Measurements from ENCODE around the gene FBN1.

FBN1 gene

GRCh38 chr15:48645558-48646330 is at the start of gene FBN1:
FBN1 (minus strand) TSS chr15:48645709; CDS start chr15:48644769, 940 bp downstream.
- no peak for DNase-seq (ENCODE audit: low read depth in 2 of 2)

- no peak for DNase-seq (ENCODE audit: low read depth in 2 of 2)
These were observed 48.0 kb upstream of the FBN1 start for GRCh38 chr15:48693484-48693883.

GRCh38 chr15:48688493-48688892 is 43.0 kb upstream of the FBN1 start:
- DNase-seq (ENCODE audit: low read depth in 2 of 2): no peak

GRCh38 chr15:48683991-48684765 is 38.7 kb upstream of the FBN1 start:
- no peak for DNase-seq (ENCODE audit: low read depth in 2 of 2)

- DNase-seq (ENCODE audit: low read depth in 2 of 2): no peak
These were observed 37.6 kb upstream of the FBN1 start for GRCh38 chr15:48682942-48683651.

- DNase-seq (ENCODE audit: low read depth in 2 of 2): no peak
These were observed 35.8 kb upstream of the FBN1 start for GRCh38 chr15:48681353-48681752.

GRCh38 chr15:48680841-48681240 is 35.3 kb upstream of the FBN1 start:
- no peak for DNase-seq (ENCODE audit: low read depth in 2 of 2)

- no peak for DNase-seq (ENCODE audit: low read depth in 2 of 2)
These were observed 34.4 kb upstream of the FBN1 start for GRCh38 chr15:48679952-48680351.

- DNase-seq (ENCODE audit: low read depth in 2 of 2): no peak
These were observed 33.3 kb upstream of the FBN1 start for GRCh38 chr15:48678851-48679250.

GRCh38 chr15:48677821-48678220 is 32.3 kb upstream of the FBN1 start:
- no peak for DNase-seq (ENCODE audit: low read depth in 2 of 2)

GRCh38 chr15:48675436-48675835 is 29.9 kb upstream of the FBN1 start:
- DNase-seq (ENCODE audit: low read depth in 2 of 2): no peak

GRCh38 chr15:48674876-48675275 is 29.4 kb upstream of the FBN1 start:
- DNase-seq (ENCODE audit: low read depth in 2 of 2): no peak

GRCh38 chr15:48672206-48672605 is 26.7 kb upstream of the FBN1 start:
- no peak for DNase-seq (ENCODE audit: low read depth in 2 of 2)

- DNase-seq (ENCODE audit: low read depth in 2 of 2): no peak
These were observed 25.9 kb upstream of the FBN1 start for GRCh38 chr15:48671103-48672022.

GRCh38 chr15:48667701-48668100 is 22.2 kb upstream of the FBN1 start:
- DNase-seq (ENCODE audit: low read depth in 2 of 2): no peak

- no peak for DNase-seq (ENCODE audit: low read depth in 2 of 2)
These were observed 18.9 kb upstream of the FBN1 start for GRCh38 chr15:48664436-48664835.

- DNase-seq (ENCODE audit: low read depth in 2 of 2): no peak
These were observed 12.6 kb upstream of the FBN1 start for GRCh38 chr15:48657950-48658591.

GRCh38 chr15:48654801-48655200 is 9.3 kb upstream of the FBN1 start:
- DNase-seq (ENCODE audit: low read depth in 2 of 2): no peak

- DNase-seq (ENCODE audit: low read depth in 2 of 2): no peak
These were observed 8.6 kb upstream of the FBN1 start for GRCh38 chr15:48653913-48654670.

- DNase-seq (ENCODE audit: low read depth in 2 of 2): no peak
These were observed 7.7 kb upstream of the FBN1 start for GRCh38 chr15:48653216-48653615.

Measured in stimulated activated CD4-positive, alpha-beta T cell treated with anti-CD3 and anti-CD28 coated beads, Interleukin-15, amount 100 ng/mL, for 48 hours (primary cell).